ENCODE results near the gene CD38. TPM values are rescaled to one million over a fixed set of nuclear protein-coding genes. Genes with fewer than 3 reads are reported as not detected.

Gene CD38
- polyA plus RNA-seq, 1 donor (not counting 4 experiments of a cell fraction or from before 2014, with no cell fraction given): 0.08 TPM

GRCh38 chr4:15901998-15902397 lies 123.9 kb downstream of the CD38 start:
- Histone ChIP-seq H3K79me2 (ENCODE audit: control insufficient read depth, insufficient read depth, low read length) (no peaks in the 10 kb centered on the region), H3K4me1 (ENCODE audit: control insufficient read depth, extremely low read depth, insufficient read depth, low read length) (peaks cover 46% of the 10 kb centered on the region), H3K27me3 (ENCODE audit: control insufficient read depth, extremely low read depth, insufficient read depth, low read length) (no peaks in the 10 kb centered on the region), H3K9me3 (ENCODE audit: control insufficient read depth, low read depth, low read length) (peaks cover 12% of the 10 kb centered on the region), H3K36me3 (ENCODE audit: control insufficient read depth in 2 of 2, extremely low read depth in 1 of 2, insufficient read depth in 2 of 2, low read length in 2 of 2) (no peaks in the 10 kb centered on the region), H3K4me3 (ENCODE audit: control insufficient read depth in 2 of 3, extremely low read depth in 1 of 3, insufficient read depth in 2 of 3, low read depth in 1 of 3, low read length in 3 of 3) (no peak overlapping the region), H2AFZ (ENCODE audit: control insufficient read depth, low read length) (no peak overlapping the region), H4K20me1 (ENCODE audit: control insufficient read depth, extremely low read depth, insufficient read depth, low read length) (no peaks in the 10 kb centered on the region), H3K9ac (ENCODE audit: control insufficient read depth, extremely low read depth, insufficient read depth, low read length) (no peak overlapping the region), H3K4me2 (ENCODE audit: control insufficient read depth, extremely low read depth, insufficient read depth, low read depth, low read length) (no peak overlapping the region), H3K27ac (ENCODE audit: control insufficient read depth, insufficient read depth, low read length) (no peak overlapping the region), H3K9me1 (ENCODE audit: control insufficient read depth, extremely low read depth, insufficient read depth, low read length) (no peaks in the 10 kb centered on the region)
- no peak for DNase-seq (ENCODE audit: low read depth, low spot score)
- dilution Hi-C loops (cut with MboI; ENCODE audit: extremely low pct_ligation_motif_present, low sequenced_read_pairs): no loop called here
- no peak for FAIRE-seq
- TF ChIP-seq EZH2 (IDR thresholded peaks at IDR 0.05; ENCODE audit: low read length): no peak
- no peak for TF ChIP-seq CTCF (optimal IDR thresholded peaks at IDR 0.05 in 1 of 3, IDR thresholded peaks at IDR 0.05 in 1 of 3, conservative IDR thresholded peaks at IDR 0.05 in 1 of 3; ENCODE audit: extremely low read depth in 1 of 3, insufficient read depth in 2 of 3, low read length in 3 of 3)

GRCh38 chr4:15902746-15903145 lies 124.6 kb downstream of the CD38 start:
- Histone ChIP-seq H3K9me1 (ENCODE audit: control insufficient read depth, extremely low read depth, insufficient read depth, low read length) (no peaks in the 10 kb centered on the region), H4K20me1 (ENCODE audit: control insufficient read depth, extremely low read depth, insufficient read depth, low read length) (no peaks in the 10 kb centered on the region), H3K9ac (ENCODE audit: control insufficient read depth, extremely low read depth, insufficient read depth, low read length) (no peak overlapping the region), H2AFZ (ENCODE audit: control insufficient read depth, low read length) (no peak overlapping the region), H3K27ac (ENCODE audit: control insufficient read depth, insufficient read depth, low read length) (no peak overlapping the region), H3K9me3 (ENCODE audit: control insufficient read depth, low read depth, low read length) (peaks cover 12% of the 10 kb centered on the region), H3K4me3 (ENCODE audit: control insufficient read depth in 2 of 3, extremely low read depth in 1 of 3, insufficient read depth in 2 of 3, low read depth in 1 of 3, low read length in 3 of 3) (no peak overlapping the region), H3K27me3 (ENCODE audit: control insufficient read depth, extremely low read depth, insufficient read depth, low read length) (no peaks in the 10 kb centered on the region), H3K4me2 (ENCODE audit: control insufficient read depth, extremely low read depth, insufficient read depth, low read depth, low read length) (no peak overlapping the region), H3K36me3 (ENCODE audit: control insufficient read depth in 2 of 2, extremely low read depth in 1 of 2, insufficient read depth in 2 of 2, low read length in 2 of 2) (no peaks in the 10 kb centered on the region), H3K4me1 (ENCODE audit: control insufficient read depth, extremely low read depth, insufficient read depth, low read length) (peaks cover 41% of the 10 kb centered on the region), H3K79me2 (ENCODE audit: control insufficient read depth, insufficient read depth, low read length) (no peaks in the 10 kb centered on the region)
- FAIRE-seq (no peak), DNase-seq (ENCODE audit: low read depth, low spot score) (no peak)
- TF ChIP-seq EZH2 (IDR thresholded peaks at IDR 0.05; ENCODE audit: low read length): no peak
- no peak for TF ChIP-seq CTCF (optimal IDR thresholded peaks at IDR 0.05 in 1 of 3, IDR thresholded peaks at IDR 0.05 in 1 of 3, conservative IDR thresholded peaks at IDR 0.05 in 1 of 3; ENCODE audit: extremely low read depth in 1 of 3, insufficient read depth in 2 of 3, low read length in 3 of 3)
- dilution Hi-C loops (cut with MboI; ENCODE audit: extremely low pct_ligation_motif_present, low sequenced_read_pairs): no loop called here

Other genes starting within 250 kb of the CD38 start
- gene FBXL5, start 123.0 kb upstream of the CD38 start, polyA plus RNA-seq: 38.9 to 63.1 TPM (median 50.4 TPM) in 3 replicates
- gene FAM200B, start 96.5 kb upstream of the CD38 start, polyA plus RNA-seq: 15.6 to 36.6 TPM (median 33.4 TPM) in 3 replicates
- gene BST1, start 75.3 kb upstream of the CD38 start, polyA plus RNA-seq: 0.58 to 1.2 TPM (median 1.1 TPM) in 3 replicates
- gene FGFBP1, start 160.4 kb downstream of the CD38 start, polyA plus RNA-seq: 1,464 to 2,372 TPM (median 2,189 TPM) in 3 replicates
- gene FGFBP2, start 184.8 kb downstream of the CD38 start, polyA plus RNA-seq: not detected in 3 replicates

All from keratinocyte (primary cell).